ENCODE results near the gene TUBB8B. TPM values are rescaled to one million over a fixed set of nuclear protein-coding genes. Genes with fewer than 3 reads are reported as not detected.

The TUBB8B gene
- 0.14 TPM in 1 of 5 replicates, not detected in the others for total RNA-seq (2022; extraction: Qiagen RNA extraction; ENCODE audit: low read depth)

GRCh38 chr18:49176-49665 is at the start of gene TUBB8B:
TSS of gene TUBB8B (minus strand) at chr18:49615. CDS start at chr18:49557, 58 bp downstream.

Other genes starting within 250 kb of the TUBB8B start
- 61.1 to 76.6 TPM (median 66.2 TPM) in 5 replicates for gene USP14, start 108.9 kb upstream of the TUBB8B start, total RNA-seq (2022; extraction: Qiagen RNA extraction; ENCODE audit: low read depth)
- 16.3 to 21.7 TPM (median 21.0 TPM) in 5 replicates for gene THOC1, start 218.4 kb upstream of the TUBB8B start, total RNA-seq (2022; extraction: Qiagen RNA extraction; ENCODE audit: low read depth)